Mesendoderm (in vitro differentiated cells): Measurements from ENCODE around the gene TLK1.

Experiments
- DNase-seq: peaks from one replicate; pipeline ENCODE4 v3.0.0; 2013
- H2AK5ac ChIP-seq: 2 replicates; pipeline ENCODE4 v1.6.1; 2013; ENCODE audit warnings: low read length, inconsistent platforms
- H2BK120ac ChIP-seq: 2 replicates; pipeline ENCODE4 v1.6.1; 2013; ENCODE audit warnings: low read depth, mild to moderate bottlenecking, low read length, moderate library complexity, mixed read lengths
- H2BK15ac ChIP-seq: replicated peaks from 2 replicates; pipeline ENCODE4 v1.6.1; 2013; ENCODE audit warnings: low read depth, mild to moderate bottlenecking, moderate library complexity
- H2BK5ac ChIP-seq: 2 replicates; pipeline ENCODE4 v1.6.1; 2013; ENCODE audit warnings: low read length, inconsistent platforms
- H3K18ac ChIP-seq: 2 replicates; pipeline ENCODE4 v1.6.1; 2013; ENCODE audit warnings: mild to moderate bottlenecking, low read length, mixed read lengths
- H3K23ac ChIP-seq: one replicate; pipeline ENCODE4 v1.6.1; 2013; ENCODE audit warnings: low read length
- H3K27ac ChIP-seq: 2 replicates; pipeline ENCODE4 v1.5.1; 2013; ENCODE audit warnings: low read depth, mild to moderate bottlenecking, inconsistent platforms, low read length, moderate library complexity
- H3K27me3 ChIP-seq: 2 replicates; pipeline ENCODE4 v1.6.1; 2013; ENCODE audit warnings: low read length, control low read depth, mild to moderate bottlenecking, inconsistent platforms; ENCODE audit not compliant: insufficient read depth, poor library complexity
- H3K36me3 ChIP-seq: 2 replicates; pipeline ENCODE4 v1.6.1; 2013; ENCODE audit warnings: low read length, inconsistent platforms; ENCODE audit not compliant: control insufficient read depth, insufficient read depth
- H3K4ac ChIP-seq: one replicate; pipeline ENCODE4 v1.6.1; 2013; ENCODE audit warnings: low read depth, mild to moderate bottlenecking, low read length, moderate library complexity
- H3K4me1 ChIP-seq: 2 replicates; pipeline ENCODE4 v1.6.1; 2013; ENCODE audit warnings: low read depth, low read length, inconsistent platforms; ENCODE audit not compliant: control insufficient read depth
- H3K4me2 ChIP-seq: 2 replicates; pipeline ENCODE4 v1.6.1; 2013; ENCODE audit warnings: low read length
- H3K4me3 ChIP-seq: 2 replicates; pipeline ENCODE4 v1.5.1; 2013; ENCODE audit warnings: mild to moderate bottlenecking, low read length
- H3K56ac ChIP-seq: one replicate; pipeline ENCODE4 v1.6.1; 2013; ENCODE audit warnings: low read length
- H3K79me1 ChIP-seq: 2 replicates; pipeline ENCODE4 v1.6.1; 2013; ENCODE audit warnings: low read length, inconsistent platforms
- H3K79me2 ChIP-seq: 2 replicates; pipeline ENCODE4 v1.6.1; 2013; ENCODE audit warnings: mild to moderate bottlenecking, low read length; ENCODE audit not compliant: control insufficient read depth, insufficient read depth
- H3K9ac ChIP-seq: 2 replicates; pipeline ENCODE4 v1.6.1; 2013; ENCODE audit warnings: low read length, inconsistent platforms
- H4K5ac ChIP-seq: one replicate; pipeline ENCODE4 v1.6.1; 2013; ENCODE audit warnings: low read length
- H4K8ac ChIP-seq: one replicate; pipeline ENCODE4 v1.6.1; 2013; ENCODE audit warnings: low read depth, mild to moderate bottlenecking, control low read depth, low read length, moderate library complexity
- WGBS: extraction: QIAGEN DNeasy Blood & Tissue Kit; methylation state at CpG from one replicate; pipeline ENCODE4 v1.1.7; 2013; ENCODE audit warnings: low lambda C conversion rate, missing lambda C conversion rate; ENCODE audit not compliant: insufficient coverage; ENCODE audit errors: extremely low coverage; 5-methylcytosine and 5-hydroxymethylcytosine counted together

The TLK1 gene

DNA sequence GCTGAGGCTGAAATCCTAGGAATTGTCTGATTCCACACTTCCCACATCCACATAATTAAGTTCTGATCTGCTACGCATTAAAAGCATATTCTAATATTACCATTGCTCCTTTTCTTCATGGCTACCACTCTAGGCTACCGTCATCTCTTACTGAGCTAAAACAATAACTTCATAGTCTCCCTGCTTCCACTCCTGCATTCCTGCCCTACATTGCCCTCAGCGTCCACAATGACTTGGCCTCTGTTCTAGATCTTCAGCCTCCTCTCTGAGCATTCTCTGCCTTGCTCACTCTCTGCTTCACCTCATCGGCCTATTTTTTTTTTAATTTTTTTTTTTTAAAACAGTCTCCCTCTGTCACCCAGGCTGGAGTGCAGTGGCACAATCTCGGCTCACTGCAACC lies 15.8 kb upstream of the TLK1 start:
- no peak overlapping the region for H3K56ac ChIP-seq
- no peak overlapping the region for H3K27ac ChIP-seq
- H4K8ac ChIP-seq: no peak overlapping the region
- H3K18ac ChIP-seq: no peak overlapping the region
- WGBS: no CpG with 5 or more reads among the region's 5 CpGs
- H3K4me2 ChIP-seq: no peak overlapping the region
- H3K36me3 ChIP-seq: no peaks in the 10 kb centered on the region
- H3K79me2 ChIP-seq: no peaks in the 10 kb centered on the region
- no peak overlapping the region for H2BK15ac ChIP-seq
- no peak for DNase-seq
- H2BK120ac ChIP-seq: no peak overlapping the region
- no peak overlapping the region for H3K9ac ChIP-seq
- no peak overlapping the region for H3K4ac ChIP-seq
- no peak overlapping the region for H4K5ac ChIP-seq
- no peaks in the 10 kb centered on the region for H3K79me1 ChIP-seq
- no peak overlapping the region for H2AK5ac ChIP-seq
- H2BK5ac ChIP-seq: no peak overlapping the region
- no peaks in the 10 kb centered on the region for H3K27me3 ChIP-seq
- H3K23ac ChIP-seq: no peak overlapping the region
- peaks cover 2% of the 10 kb centered on the region for H3K4me1 ChIP-seq
- H3K4me3 ChIP-seq: no peak overlapping the region

- DNase-seq: no peak
- WGBS: no CpG with 5 or more reads among the region's 2 CpGs
These were observed 13.4 kb upstream of the TLK1 start for GRCh38 chr2:171174075-171174474.

GRCh38 chr2:171173087-171173486 lies 12.4 kb upstream of the TLK1 start:
- no CpG with 5 or more reads among the region's 1 CpG for WGBS
- H4K8ac ChIP-seq: no peak overlapping the region

More at GRCh38 chr2:171174075-171174474, 13.4 kb upstream of the TLK1 start:
- H2BK15ac ChIP-seq: no peak overlapping the region
- no peak overlapping the region for H4K5ac ChIP-seq
- H3K4me1 ChIP-seq: no peaks in the 10 kb centered on the region
- no peak overlapping the region for H3K56ac ChIP-seq
- no peaks in the 10 kb centered on the region for H3K79me2 ChIP-seq
- H3K18ac ChIP-seq: no peak overlapping the region
- no peak overlapping the region for H3K4me3 ChIP-seq
- no peak overlapping the region for H3K4ac ChIP-seq
- no peak overlapping the region for H2BK5ac ChIP-seq
- H3K79me1 ChIP-seq: no peaks in the 10 kb centered on the region
- no peak overlapping the region for H3K9ac ChIP-seq
- no peak overlapping the region for H2AK5ac ChIP-seq
- H3K27ac ChIP-seq: no peak overlapping the region
- H3K4me2 ChIP-seq: no peak overlapping the region
- H3K23ac ChIP-seq: no peak overlapping the region
- H4K8ac ChIP-seq: no peak overlapping the region
- no peak overlapping the region for H2BK120ac ChIP-seq
- H3K36me3 ChIP-seq: no peaks in the 10 kb centered on the region
- no peaks in the 10 kb centered on the region for H3K27me3 ChIP-seq

GRCh38 chr2:171171808-171172207 lies 11.1 kb upstream of the TLK1 start:
- no peak overlapping the region for H3K27ac ChIP-seq
- no peaks in the 10 kb centered on the region for H3K36me3 ChIP-seq
- no peak overlapping the region for H3K4me2 ChIP-seq
- no peak overlapping the region for H4K8ac ChIP-seq
- no peak for DNase-seq
- WGBS: no CpG with 5 or more reads among the region's 1 CpG
- H3K4me1 ChIP-seq: no peaks in the 10 kb centered on the region
- H4K5ac ChIP-seq: no peak overlapping the region
- H3K27me3 ChIP-seq: no peaks in the 10 kb centered on the region
- no peak overlapping the region for H2BK120ac ChIP-seq
- H3K18ac ChIP-seq: no peak overlapping the region
- H2BK15ac ChIP-seq: no peak overlapping the region
- no peaks in the 10 kb centered on the region for H3K79me1 ChIP-seq
- no peak overlapping the region for H2BK5ac ChIP-seq
- no peaks in the 10 kb centered on the region for H3K79me2 ChIP-seq
- no peak overlapping the region for H2AK5ac ChIP-seq
- H3K9ac ChIP-seq: no peak overlapping the region
- H3K23ac ChIP-seq: no peak overlapping the region
- H3K56ac ChIP-seq: no peak overlapping the region
- no peak overlapping the region for H3K4ac ChIP-seq
- no peak overlapping the region for H3K4me3 ChIP-seq

More at GRCh38 chr2:171173087-171173486, 12.4 kb upstream of the TLK1 start:
- no peak overlapping the region for H4K5ac ChIP-seq
- H3K18ac ChIP-seq: no peak overlapping the region
- no peak overlapping the region for H2BK120ac ChIP-seq
- no peaks in the 10 kb centered on the region for H3K79me1 ChIP-seq
- H3K27me3 ChIP-seq: no peaks in the 10 kb centered on the region
- no peaks in the 10 kb centered on the region for H3K4me1 ChIP-seq
- H3K27ac ChIP-seq: no peak overlapping the region
- H2BK15ac ChIP-seq: no peak overlapping the region
- no peak overlapping the region for H3K23ac ChIP-seq
- no peak overlapping the region for H2BK5ac ChIP-seq
- no peak overlapping the region for H3K56ac ChIP-seq
- no peak for DNase-seq
- no peak overlapping the region for H3K4me2 ChIP-seq
- no peak overlapping the region for H3K4ac ChIP-seq
- no peak overlapping the region for H3K4me3 ChIP-seq
- no peak overlapping the region for H3K9ac ChIP-seq
- H3K79me2 ChIP-seq: no peaks in the 10 kb centered on the region
- no peak overlapping the region for H2AK5ac ChIP-seq
- H3K36me3 ChIP-seq: no peaks in the 10 kb centered on the region

GRCh38 chr2:171169839-171170238 lies 9.1 kb upstream of the TLK1 start:
- no peak overlapping the region for H2BK5ac ChIP-seq
- H3K4ac ChIP-seq: no peak overlapping the region
- no peak overlapping the region for H3K23ac ChIP-seq
- H4K8ac ChIP-seq: no peak overlapping the region
- H3K36me3 ChIP-seq: no peaks in the 10 kb centered on the region
- H3K18ac ChIP-seq: no peak overlapping the region
- no peaks in the 10 kb centered on the region for H3K4me1 ChIP-seq
- no peaks in the 10 kb centered on the region for H3K79me1 ChIP-seq
- H4K5ac ChIP-seq: no peak overlapping the region
- no peak for DNase-seq
- H3K79me2 ChIP-seq: no peaks in the 10 kb centered on the region
- H3K27ac ChIP-seq: no peak overlapping the region
- H3K9ac ChIP-seq: no peak overlapping the region
- H3K56ac ChIP-seq: no peak overlapping the region
- no peak overlapping the region for H2BK120ac ChIP-seq
- H2AK5ac ChIP-seq: no peak overlapping the region
- H2BK15ac ChIP-seq: no peak overlapping the region
- H3K4me3 ChIP-seq: no peak overlapping the region
- no peak overlapping the region for H3K4me2 ChIP-seq
- no peaks in the 10 kb centered on the region for H3K27me3 ChIP-seq

DNA sequence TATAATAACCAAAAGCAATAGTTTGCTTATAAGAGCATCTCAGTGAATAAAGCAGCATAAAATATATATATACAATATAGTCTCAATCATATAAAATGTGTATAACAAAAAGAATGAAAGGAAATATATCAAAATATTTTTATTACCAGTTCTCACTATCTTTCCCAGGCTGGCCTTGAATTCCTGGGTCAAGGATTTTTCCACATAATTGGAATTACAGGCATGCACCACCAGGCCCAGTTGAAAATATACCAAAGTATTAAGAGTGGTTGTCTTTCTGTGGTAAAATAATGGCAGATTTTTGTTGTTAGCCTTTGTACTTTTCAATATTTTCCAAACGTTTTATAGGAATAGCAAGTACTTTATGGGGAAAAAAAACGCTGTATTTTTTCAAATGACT lies 8.6 kb upstream of the TLK1 start:
- Histone ChIP-seq H2BK15ac (no peak overlapping the region), H3K27me3 (no peaks in the 10 kb centered on the region), H3K79me1 (no peaks in the 10 kb centered on the region), H4K8ac (no peak overlapping the region), H3K36me3 (no peaks in the 10 kb centered on the region), H4K5ac (no peak overlapping the region), H3K18ac (no peak overlapping the region), H3K4me3 (no peak overlapping the region), H3K4me2 (no peak overlapping the region), H2BK120ac (no peak overlapping the region), H3K27ac (no peak overlapping the region), H3K9ac (no peak overlapping the region), H3K79me2 (no peaks in the 10 kb centered on the region), H3K4ac (no peak overlapping the region), H2AK5ac (no peak overlapping the region), H3K23ac (no peak overlapping the region), H3K56ac (no peak overlapping the region), H3K4me1 (no peaks in the 10 kb centered on the region), H2BK5ac (no peak overlapping the region)
- WGBS: no CpG with 5 or more reads among the region's 2 CpGs
- DNase-seq: no peak
